ENCODE data around the gene TXNIP.
A peak's percentile ranks its signal among the peaks of the same experiment; 100 is the strongest.

DNA sequence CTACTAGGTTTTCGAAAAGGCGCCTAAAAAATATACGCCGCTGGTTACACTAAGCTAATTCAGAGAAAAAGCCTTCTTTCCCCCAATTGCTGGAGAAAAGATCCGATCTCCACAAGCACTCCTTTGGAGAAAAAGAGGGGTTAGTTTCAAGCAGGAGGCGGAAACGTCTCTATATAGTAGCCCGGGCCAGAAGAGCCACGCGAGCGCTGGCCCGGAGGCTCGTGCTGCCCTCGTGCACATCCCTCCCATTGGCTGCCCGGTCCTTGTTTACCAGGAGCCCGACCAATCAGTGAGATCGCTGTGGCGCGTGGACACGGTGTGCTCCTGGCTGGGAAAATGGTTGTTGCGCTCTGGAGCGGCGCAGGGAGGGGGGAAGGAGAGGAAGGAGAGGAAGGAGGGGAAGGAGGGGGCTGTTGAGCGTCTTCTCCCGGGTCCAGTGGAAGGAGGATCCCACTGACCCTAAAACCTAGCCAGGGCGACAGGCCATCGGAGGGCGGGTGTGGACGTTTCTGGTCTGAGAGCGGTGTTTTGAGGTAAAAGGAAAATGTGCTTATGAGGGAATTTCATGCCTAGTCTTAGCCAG, at the start of gene TXNIP:
- TF ChIP-seq POLR2AphosphoS5 (IDR thresholded peaks at IDR 0.05) (peak; percentile 99 to 100 (median 100)), POLR2A (IDR thresholded peaks at IDR 0.05) (peak; percentile 97 to 99 (median 99)), CTCF (IDR thresholded peaks at IDR 0.05 in 8 of 11, conservative IDR thresholded peaks at IDR 0.05 in 3 of 11) (peak in 1 of 11 experiments; percentile 12)
